Hepatocyte (in vitro differentiated cells): ENCODE data around the gene PEDS1.

Experiments used
- EZH2 ChIP-seq: fragments of 200-600 bp; sonication (generic); IDR thresholded peaks from 2 replicates; pipeline ENCODE4 v1.6.1; 2016; ENCODE audit warnings: antibody characterized with exemption, mild to moderate bottlenecking, borderline replicate concordance
- TF ChIP-seq, protein P1 (sequence below): fragments of 200-600 bp; sonication (generic); IDR thresholded peaks from 2 replicates; pipeline ENCODE4 v1.5.1; 2016; ENCODE audit warnings: antibody characterized with exemption, mild to moderate bottlenecking; ENCODE audit not compliant: poor library complexity

DNA sequence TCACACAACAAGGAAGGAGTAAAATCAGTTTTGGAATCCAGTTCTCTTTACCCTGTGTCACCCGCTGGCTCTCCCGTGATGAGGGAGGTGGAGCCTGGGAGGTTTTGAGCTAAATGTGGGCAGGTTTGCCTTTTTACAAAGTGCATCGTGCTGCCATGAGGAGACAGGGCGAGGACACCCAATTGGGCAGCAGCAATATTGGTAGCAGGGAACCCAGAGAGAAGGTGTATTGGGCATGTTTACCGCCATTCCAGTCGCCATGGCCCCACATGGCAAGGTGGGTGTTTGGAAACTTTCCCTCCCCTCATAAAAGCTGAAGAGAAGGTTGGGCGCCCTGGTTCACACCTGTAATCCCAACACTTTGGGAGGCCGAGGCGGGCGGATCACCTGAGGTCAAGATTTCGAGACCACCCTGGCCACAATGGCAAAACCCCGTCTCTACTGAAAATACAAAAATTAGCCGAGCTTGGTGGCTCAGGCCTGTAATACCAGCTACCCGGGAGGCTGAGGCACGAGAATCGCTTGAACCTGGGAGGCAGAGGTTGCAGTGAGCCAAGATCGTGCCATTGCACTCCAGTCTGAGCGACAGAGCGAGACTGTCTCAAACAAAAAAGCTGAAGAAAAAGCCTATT is 37.0 kb downstream of the PEDS1 start:
- TF ChIP-seq, protein P1, sequence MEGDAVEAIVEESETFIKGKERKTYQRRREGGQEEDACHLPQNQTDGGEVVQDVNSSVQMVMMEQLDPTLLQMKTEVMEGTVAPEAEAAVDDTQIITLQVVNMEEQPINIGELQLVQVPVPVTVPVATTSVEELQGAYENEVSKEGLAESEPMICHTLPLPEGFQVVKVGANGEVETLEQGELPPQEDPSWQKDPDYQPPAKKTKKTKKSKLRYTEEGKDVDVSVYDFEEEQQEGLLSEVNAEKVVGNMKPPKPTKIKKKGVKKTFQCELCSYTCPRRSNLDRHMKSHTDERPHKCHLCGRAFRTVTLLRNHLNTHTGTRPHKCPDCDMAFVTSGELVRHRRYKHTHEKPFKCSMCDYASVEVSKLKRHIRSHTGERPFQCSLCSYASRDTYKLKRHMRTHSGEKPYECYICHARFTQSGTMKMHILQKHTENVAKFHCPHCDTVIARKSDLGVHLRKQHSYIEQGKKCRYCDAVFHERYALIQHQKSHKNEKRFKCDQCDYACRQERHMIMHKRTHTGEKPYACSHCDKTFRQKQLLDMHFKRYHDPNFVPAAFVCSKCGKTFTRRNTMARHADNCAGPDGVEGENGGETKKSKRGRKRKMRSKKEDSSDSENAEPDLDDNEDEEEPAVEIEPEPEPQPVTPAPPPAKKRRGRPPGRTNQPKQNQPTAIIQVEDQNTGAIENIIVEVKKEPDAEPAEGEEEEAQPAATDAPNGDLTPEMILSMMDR: no peak
- no peak for TF ChIP-seq EZH2
